HepG2 (cell line): ENCODE measurements around the gene CALHM5. TPM values are rescaled to one million over a fixed set of nuclear protein-coding genes. Genes with fewer than 3 reads are reported as not detected.

Experiments
- ATAC-seq: fragments of 200-7000 bp; cut with Tn5 transposase; 3 replicates; pipeline ENCODE4 v1.9.1; 2020; ENCODE audit warnings: mild to moderate bottlenecking, moderate library complexity
- BruUV-seq: library from RNA; stranded (reverse); fragments of 400-500 nt; replicated peaks from 2 replicates; lab custom pipeline; 2021; lab: Mats Ljungman, UMichigan
- CTCF ChIA-PET: fragments of 300-600 bp; formaldehyde crosslinking; extraction: SDS; loops from one replicate; lab custom pipeline; 2021; ENCODE audit warnings: low total read pairs, inconsistent platforms, low intra/inter-chr PET ratio; lab: Yijun Ruan, JAX
- POLR2A ChIA-PET: fragments of 350-600 bp; sonication (Branson Sonifier 250); formaldehyde crosslinking; loops from one replicate; lab custom pipeline; 2020; ENCODE audit warnings: antibody characterized with exemption, inconsistent platforms; lab: Yijun Ruan, JAX
- DNase-seq: peaks from one replicate; pipeline ENCODE4 v3.0.0-alpha.2; 2015; ENCODE audit warnings: low spot score
- FAIRE-seq: peaks from 3 replicates; lab custom pipeline; 2011; peaks lifted over from hg19 to GRCh38; lab: Jason Lieb, UNC
- H2AFZ ChIP-seq: one replicate; pipeline ENCODE4 v1.6.1; 2011; ENCODE audit warnings: low read length, inconsistent platforms
- H3K27ac ChIP-seq: fragments of 300-600 bp; 3 replicates; pipeline ENCODE4 v1.8.0; 2011; ENCODE audit warnings: mixed run types, mild to moderate bottlenecking, mixed read lengths, low read length, inconsistent platforms; ENCODE audit not compliant: insufficient read depth; ENCODE audit errors: extremely low read length
- H3K27me3 ChIP-seq, 2 experiments: fragments of 200-600 bp in 1 of 2; 2 replicates in 1 of 2; 3 replicates in 1 of 2; pipeline versions ENCODE4 v1.6.0 to v1.8.0; 2011; ENCODE audit warnings: low read length in 2 of 2, mild to moderate bottlenecking in 2 of 2, moderate library complexity in 2 of 2, inconsistent platforms in 1 of 2; ENCODE audit not compliant: insufficient read depth in 2 of 2, control insufficient read depth in 1 of 2
- H3K36me3 ChIP-seq, 2 experiments: fragments of 200-600 bp in 1 of 2; replicated peaks in 1 of 2; 2 replicates in 1 of 2; 3 replicates in 1 of 2; pipeline versions ENCODE4 v1.5.1 to v1.8.0; 2011; ENCODE audit warnings: low read length in 2 of 2, inconsistent platforms in 1 of 2; ENCODE audit not compliant: insufficient read depth in 2 of 2, control insufficient read depth in 1 of 2
- H3K4me1 ChIP-seq: 2 replicates; pipeline ENCODE4 v1.5.1; 2012; ENCODE audit warnings: low read length, inconsistent platforms; ENCODE audit not compliant: insufficient read depth
- H3K4me2 ChIP-seq: 2 replicates; pipeline ENCODE4 v1.6.0; 2011; ENCODE audit warnings: low read depth, low read length, inconsistent platforms
- H3K4me3 ChIP-seq, 3 experiments: fragments of 200-600 bp in 1 of 3; sonication (generic), shearing (Covaris generic) in 1 of 3; replicated peaks in 1 of 3; 2 replicates each; pipeline ENCODE4 v1.5.1; 2011 to 2016; ENCODE audit warnings: low read length in 3 of 3, inconsistent platforms in 2 of 3, low read depth in 2 of 3, mild to moderate bottlenecking in 2 of 3, control low read depth in 1 of 3, mixed read lengths in 1 of 3; ENCODE audit not compliant: insufficient read depth in 1 of 3
- H3K79me2 ChIP-seq: one replicate; pipeline ENCODE4 v1.6.1; 2011; ENCODE audit warnings: low read length, inconsistent platforms; ENCODE audit not compliant: insufficient read depth
- H3K9ac ChIP-seq: 2 replicates; pipeline ENCODE4 v1.6.0; 2011; ENCODE audit warnings: mild to moderate bottlenecking, low read depth, low read length, inconsistent platforms; ENCODE audit not compliant: insufficient read depth
- H3K9me3 ChIP-seq: 2 replicates; pipeline ENCODE4 v1.5.1; 2012; ENCODE audit warnings: mild to moderate bottlenecking, low read length
- H4K20me1 ChIP-seq: 2 replicates; pipeline ENCODE4 v1.6.0; 2011; ENCODE audit warnings: inconsistent platforms, mild to moderate bottlenecking, low read length, moderate library complexity; ENCODE audit not compliant: insufficient read depth
- ARID5B ChIP-seq: IDR thresholded peaks from 2 replicates; pipeline ENCODE4 v1.4.0; 2020; ENCODE audit warnings: mild to moderate bottlenecking, missing genetic modification reagents
- ATF7 ChIP-seq, 2 experiments: fragments of 450-650 bp in 1 of 2; sonication (generic) in 1 of 2; formaldehyde crosslinking in 1 of 2; IDR thresholded peaks; 2 replicates each; pipeline versions ENCODE4 v1.4.0 to v1.6.1; 2016 to 2020; ENCODE audit warnings: antibody characterized with exemption in 1 of 2, mild to moderate bottlenecking in 1 of 2, missing genetic modification reagents in 1 of 2
- ELF3 ChIP-seq: IDR thresholded peaks from 2 replicates; pipeline ENCODE4 v1.6.1; 2016; ENCODE audit warnings: missing genetic modification reagents, missing compliant biosample characterization
- HMGXB4 ChIP-seq, 2 experiments: sonication (generic) in 1 of 2; formaldehyde crosslinking in 1 of 2; IDR thresholded peaks; 2 replicates each; pipeline versions ENCODE4 v1.4.0 to v1.6.1; 2018 to 2020; ENCODE audit warnings: missing genetic modification reagents in 2 of 2, borderline replicate concordance in 1 of 2, low read depth in 1 of 2, mild to moderate bottlenecking in 1 of 2, missing biosample characterization in 1 of 2
- MXD3 ChIP-seq: IDR thresholded peaks from 2 replicates; pipeline ENCODE4 v1.6.1; 2016; ENCODE audit warnings: mild to moderate bottlenecking, missing biosample characterization, missing genetic modification reagents
- RAD21 ChIP-seq: fragments of 450-650 bp; formaldehyde crosslinking; IDR thresholded peaks from 2 replicates; pipeline ENCODE4 v1.5.0; 2020; ENCODE audit warnings: mild to moderate bottlenecking
- SALL1 ChIP-seq: sonication (generic); formaldehyde crosslinking; IDR thresholded peaks from 2 replicates; pipeline ENCODE4 v1.8.0; 2022; ENCODE audit warnings: mild to moderate bottlenecking, missing genetic modification reagents
- ZNF614 ChIP-seq: IDR thresholded peaks from 2 replicates; pipeline ENCODE4 v1.6.1; 2018; ENCODE audit warnings: missing biosample characterization, missing genetic modification reagents, inconsistent platforms, borderline replicate concordance
- WGBS: methylation state at CpG from one replicate; pipeline ENCODE4 v1.1.6; 2017; ENCODE audit warnings: low lambda C conversion rate; 5-methylcytosine and 5-hydroxymethylcytosine counted together
- in situ Hi-C: cut with HindIII; loops from 2 replicates; pipeline ENCODE4 v1.10.0; 2017; ENCODE audit warnings: low pct_unique_long_range_greater_than_20kb; ENCODE audit not compliant: extremely low pct_ligation_motif_present
- intact Hi-C: fragments of 100-400 bp; cut with micrococcal nuclease; formaldehyde crosslinking; loops from one replicate; pipeline ENCODE4 v1.10.0; 2022; ENCODE audit not compliant: unreplicated experiment
- polyA plus RNA-seq, 8 experiments: library from polyadenylated mRNA; depleted of rRNA in 3 of 8; stranded (reverse) in 7 of 8; unstranded in 1 of 8; fragments of >200 nt; fragmentation: Illumina TruSeq in 4 of 8; extraction: Trizol in 4 of 8; gene quantifications; 2 replicates each; pipeline versions ENCODE4 v1.2.1 to v1.2.3, GENCODE V29; 2011 to 2016; ENCODE audit warnings: low read depth in 4 of 8, missing spikeins in 1 of 8, mixed read lengths in 1 of 8; ENCODE audit not compliant: insufficient read depth in 1 of 8
- total RNA-seq, 5 experiments: library from RNA; depleted of rRNA; stranded (reverse); fragments of >200 nt; fragmentation: Illumina TruSeq; extraction: Trizol; gene quantifications; 2 replicates each; pipeline ENCODE4 v1.2.3, GENCODE V29; 2016; ENCODE audit warnings: low read depth in 1 of 5

The CALHM5 gene
- total and polyA plus RNA-seq, 2 of the 13 experiments (the other 11 are each of a cell fraction or from before 2014, with no cell fraction given): not detected

- ATAC-seq: no peak
- Histone ChIP-seq H3K79me2 (no peaks in the 10 kb centered on the region), H3K9ac (no peak overlapping the region), H2AFZ (no peak overlapping the region), H3K27ac (no peak overlapping the region), H3K36me3 (no peaks in the 10 kb centered on the region), H3K9me3 (no peaks in the 10 kb centered on the region), H3K4me2 (no peak overlapping the region), H3K4me3 (no peak overlapping the region), H4K20me1 (no peaks in the 10 kb centered on the region), H3K4me1 (peaks cover 23% of the 10 kb centered on the region), H3K27me3 (no peaks in the 10 kb centered on the region; a peak in 3 of 5 replicates)
- no peak for DNase-seq
- TF ChIP-seq ZNF614 (CRISPR knock-in tag) (no peak), ATF7 (IDR thresholded peaks at IDR 0.05) (peak; percentile 72), ATF7 (CRISPR knock-in tag; IDR thresholded peaks at IDR 0.05) (no peak), MXD3 (CRISPR knock-in tag) (no peak)
- ChIA-PET CTCF (interaction anchor here (2.0 to 3.7 kb wide), 3 partner anchors 24 to 343 kb away, joined by 10 to 43 read pairs (median 11); no protein-coding TSS in a partner anchor), POLR2A (interaction anchor here (1.2 to 1.3 kb wide), 2 partner anchors 10 to 11 kb away, joined by 3 read pairs; partner anchors contain the start of gene RWDD1)
- intact Hi-C loops (no loop called here), in situ Hi-C loops (loop anchor here (10.0 kb wide), 1 partner anchor 285 kb away; the partner anchor contains the start of gene TSPYL1)
- WGBS: under 1% methylated on average over 2 of the region's 2 CpGs
- no peak for FAIRE-seq
- no TSS peak for BruUV-seq
These were observed 48.7 kb downstream of the CALHM5 start for GRCh38 chr6:116560130-116560529.

GRCh38 chr6:116561377-116562018, 50.1 kb downstream of the CALHM5 start:
- FAIRE-seq (peak; percentile 95), DNase-seq (peak; percentile 70), ATAC-seq (peak; percentile 78)
- in situ Hi-C loops (loop anchor here (10.0 kb wide), 1 partner anchor 287 kb away; the partner anchor contains the start of gene TSPYL1), intact Hi-C loops (loop anchor here (1.0 kb wide), 3 partner anchors 25 to 274 kb away; no protein-coding TSS in a partner anchor)
- Histone ChIP-seq H2AFZ (peak overlapping the region; percentile 55), H3K27me3 (no peaks in the 10 kb centered on the region; a peak in 3 of 5 replicates), H3K79me2 (no peaks in the 10 kb centered on the region), H3K27ac (no peak overlapping the region), H3K4me3 (peak overlapping the region in 2 of 3 experiments; percentile 13 to 28; a peak in 2 of 6 replicates), H3K9me3 (no peaks in the 10 kb centered on the region), H3K4me2 (peak overlapping the region; percentile 63), H3K9ac (peak overlapping the region; percentile 12; the same call in 1 of the 2 replicates), H3K4me1 (peaks cover 31% of the 10 kb centered on the region), H3K36me3 (no peaks in the 10 kb centered on the region), H4K20me1 (no peaks in the 10 kb centered on the region)
- 21% methylated on average over 9 of the region's 9 CpGs for WGBS
- CTCF ChIA-PET: interaction anchor here (1.1 to 3.7 kb wide), 6 partner anchors 26 to 344 kb away, joined by 5 to 43 read pairs (median 8); partner anchors contain the start of gene CALHM5
- BruUV-seq: no TSS peak
- POLR2A ChIA-PET: interaction anchor here (1.3 to 1.8 kb wide), 2 partner anchors 10 kb away, joined by 3 to 11 read pairs; partner anchors contain the start of gene RWDD1
- TF ChIP-seq SALL1 (CRISPR knock-in tag) (no peak), RAD21 (CRISPR knock-in tag) (peak; percentile 78), HMGXB4 (CRISPR knock-in tag; IDR thresholded peaks at IDR 0.05; ENCODE audit: borderline replicate concordance in 1 of 2, low read depth in 1 of 2) (peak in 1 of 2 experiments; percentile 57; a peak in 1 of 4 replicates), ELF3 (CRISPR knock-in tag) (0 out of 2 replicates have a peak, but pooled peaks have one; percentile 14), ARID5B (CRISPR knock-in tag) (peak; percentile 48; the same call in 1 of the 2 replicates)
